Measurements from ENCODE around the gene CYBB.

The CYBB gene

GRCh38 chrX:37846141-37846540 lies 66.3 kb downstream of the CYBB start:
- DNase-seq, result no peak

GRCh38 chrX:37846558-37846933 lies 66.7 kb downstream of the CYBB start:
- no peak for DNase-seq

- peak; percentile 2 to 12 for DNase-seq
These were observed 67.3 kb downstream of the CYBB start, which contains the start of gene DYNLT3 for GRCh38 chrX:37846934-37847732. Gene DYNLT3, minus strand, starts transcription at chrX:37847571. Its CDS starts 61 bp downstream, at chrX:37847510.

GRCh38 chrX:37847733-37848197 lies 67.9 kb downstream of the CYBB start:
- DNase-seq, result peak in 1 of 2 experiments; percentile 2

GRCh38 chrX:37854148-37854547 lies 74.3 kb downstream of the CYBB start:
- DNase-seq, result no peak

GRCh38 chrX:37854748-37855147 lies 74.9 kb downstream of the CYBB start:
- no peak for DNase-seq

GRCh38 chrX:37860721-37861120 lies 80.9 kb downstream of the CYBB start:
- DNase-seq, result no peak

- no peak for DNase-seq
These were observed 83.0 kb downstream of the CYBB start for GRCh38 chrX:37862851-37863250.

All from cerebellar nuclear complex (tissue), 1 donor.